ENCODE measurements around the gene KRT17. TPM values are rescaled to one million over a fixed set of nuclear protein-coding genes. Genes with fewer than 3 reads are reported as not detected.

Gene KRT17
- 0.88 to 1.5 TPM (median 1.1 TPM) in 5 replicates for total RNA-seq (2022; extraction: Qiagen RNA extraction)

DNA sequence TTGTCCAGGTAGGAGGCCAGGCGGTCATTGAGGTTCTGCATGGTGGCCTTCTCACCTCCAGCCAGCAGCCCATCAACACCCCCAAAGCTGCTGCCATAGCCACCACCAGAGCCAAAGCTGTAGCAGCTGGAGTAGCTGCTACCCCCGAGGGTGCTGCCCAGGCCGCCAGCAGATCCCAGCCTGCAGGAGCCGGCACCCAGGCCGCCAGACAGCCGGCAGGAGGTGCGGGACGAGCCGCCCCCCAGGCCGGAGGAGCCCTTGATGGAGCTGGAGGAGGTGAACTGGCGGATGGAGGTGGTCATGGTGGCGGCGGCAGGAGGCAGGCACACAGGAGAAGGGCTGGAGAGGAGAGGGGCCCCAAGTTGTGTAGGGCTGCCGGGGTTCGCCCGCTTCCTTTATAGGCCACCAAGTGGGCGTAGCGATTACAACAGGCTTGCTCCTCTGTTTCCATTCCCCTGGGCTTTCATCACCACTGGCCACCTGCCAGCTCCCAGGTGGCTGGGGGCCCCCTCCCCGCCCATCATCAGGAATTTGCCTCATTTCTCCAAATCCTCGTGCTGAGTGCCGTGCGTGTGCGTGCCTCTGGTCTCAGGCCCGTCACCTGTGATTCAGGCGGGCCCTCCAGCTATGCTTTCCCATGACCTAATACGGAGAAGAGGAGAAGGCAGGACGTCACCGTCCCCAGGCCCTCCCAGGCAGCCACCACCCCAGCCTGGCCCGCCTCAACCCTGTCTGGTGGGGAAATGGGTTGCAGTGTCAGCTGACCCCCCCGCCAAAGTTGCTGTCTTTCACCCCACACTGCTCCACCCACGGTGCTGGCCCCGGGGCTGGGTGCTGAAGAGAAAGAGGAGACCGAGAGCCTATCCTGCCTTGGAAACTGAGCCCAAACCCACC lies at the start of gene KRT17:
TSS of gene KRT17 (minus strand) at position 368 of the 894 bp plus-strand sequence. CDS start at position 302, 66 bp downstream.

DNA sequence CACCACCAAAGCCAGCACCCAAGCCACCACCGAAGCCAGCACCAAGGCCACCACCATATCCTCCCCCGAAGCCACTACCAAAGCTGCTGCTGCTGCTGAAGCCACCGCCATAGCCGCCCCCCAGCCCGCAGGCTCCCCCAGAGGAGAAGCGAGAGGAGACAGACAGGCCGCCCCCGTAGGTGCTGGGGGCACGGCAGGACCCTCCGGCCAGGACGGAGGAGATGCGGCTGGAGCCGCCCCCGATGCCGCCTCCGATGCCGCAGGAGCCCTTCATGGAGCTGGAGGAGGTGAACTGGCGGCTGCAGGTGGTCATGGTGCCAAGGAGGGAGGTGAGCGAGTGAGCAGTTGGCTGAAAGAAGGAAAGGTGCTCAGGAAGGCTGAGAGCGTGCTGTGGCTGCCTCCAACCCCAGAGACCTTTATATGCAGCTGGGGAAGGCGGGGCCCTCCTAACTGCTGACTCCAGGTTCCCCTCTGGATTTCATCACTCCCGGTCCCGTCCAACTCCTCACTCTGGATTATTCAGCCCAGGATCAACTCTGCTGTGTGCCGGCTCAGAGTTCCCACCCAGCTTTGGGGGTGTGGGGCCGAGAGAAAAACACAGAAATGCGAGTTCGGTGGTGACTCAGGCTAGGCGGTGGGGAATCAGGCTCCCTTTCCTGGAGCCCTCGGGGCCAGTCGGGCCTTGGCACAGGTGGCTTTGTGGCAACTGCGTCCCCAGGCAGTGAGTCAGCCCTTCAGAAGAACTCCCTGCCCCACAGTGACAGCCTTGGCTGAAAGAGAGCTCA lies 11.8 kb downstream of the KRT17 start, which contains the start of gene KRT16:
TSS of gene KRT16 (minus strand) at position 392 of the 785 bp plus-strand sequence. CDS start at position 313, 79 bp downstream.

DNA sequence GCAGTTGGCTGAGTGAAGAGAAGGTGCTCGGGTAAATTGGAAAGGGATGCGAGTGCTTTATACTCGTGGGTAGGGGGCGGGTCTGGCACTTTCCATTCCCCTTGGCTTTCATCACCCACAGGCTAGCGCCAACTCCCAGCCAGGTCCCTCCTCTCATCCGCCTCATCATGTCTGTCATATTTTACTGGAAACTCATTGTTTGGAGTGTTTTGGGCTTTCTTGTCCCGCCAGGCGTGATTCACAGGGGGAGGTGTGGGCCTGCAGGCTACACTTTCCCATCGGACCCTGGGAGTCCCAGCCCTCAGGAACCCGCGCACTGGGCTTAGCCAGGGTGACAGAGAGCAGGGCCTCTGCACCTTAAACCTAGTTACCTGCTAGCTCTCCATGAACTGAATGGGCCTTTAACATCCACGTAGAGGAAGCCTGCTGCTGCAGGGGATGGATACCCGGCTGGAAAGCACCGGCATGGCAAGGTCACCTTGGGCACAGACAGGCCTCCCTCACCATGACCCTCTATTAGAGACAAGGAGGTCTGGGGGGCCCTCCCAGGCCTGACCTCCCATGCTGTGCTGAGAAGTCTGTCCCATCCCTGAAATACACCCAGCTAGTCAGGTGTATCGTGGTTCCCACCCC lies 37.4 kb downstream of the KRT17 start, which contains the start of gene KRT14:
TSS of gene KRT14 (minus strand) at position 33 of the 633 bp plus-strand sequence. CDS start 61 bp downstream, outside the sequence.

DNA sequence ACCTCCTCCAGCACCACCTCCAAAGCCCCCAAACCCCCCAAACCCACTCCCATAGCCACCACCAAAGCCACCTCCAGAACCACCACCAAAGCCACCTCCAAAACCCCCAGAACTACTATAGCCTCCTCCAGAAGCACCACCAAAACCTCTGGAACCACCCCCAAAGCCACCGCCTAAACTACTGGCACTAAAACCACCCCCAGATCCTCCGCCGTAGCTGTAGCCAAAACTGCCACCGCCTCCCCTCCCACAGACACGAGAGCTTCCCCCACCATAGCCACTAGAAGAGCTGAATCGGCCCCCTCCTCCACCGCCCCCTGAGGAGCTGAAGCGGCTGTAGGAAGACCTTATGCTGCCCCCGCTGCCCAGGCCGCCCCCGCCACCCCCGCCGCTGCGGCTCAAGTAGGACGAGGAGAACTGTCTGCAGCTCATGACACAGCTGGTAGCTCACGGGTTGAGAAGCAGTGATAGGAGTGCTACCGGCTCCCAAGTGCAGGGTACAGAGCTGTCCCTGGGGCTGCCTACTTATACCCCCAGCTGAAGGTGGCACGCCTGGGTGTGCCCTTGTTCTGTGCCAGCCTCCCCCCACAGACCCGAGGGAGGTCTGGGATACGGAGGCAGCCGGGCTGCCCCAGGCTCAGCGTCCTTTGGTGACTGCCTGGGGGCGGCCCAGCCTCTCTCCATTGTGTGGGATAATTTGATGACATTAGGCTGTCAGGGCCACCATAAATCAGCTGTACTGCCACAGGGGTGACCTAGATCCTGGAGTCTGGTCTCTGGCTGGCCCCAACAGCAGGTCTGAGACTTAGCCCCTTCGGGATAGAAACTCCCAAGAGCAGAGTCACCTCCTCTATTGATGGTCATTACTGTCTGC lies 52.6 kb downstream of the KRT17 start, which contains the start of gene KRT9:
TSS of gene KRT9 (minus strand) at position 499 of the 874 bp plus-strand sequence. CDS start at position 432, 67 bp downstream.

Other genes with a start within 250 kb of the KRT17 start
- gene KRT34, start 242.3 kb downstream of the KRT17 start, total RNA-seq (2022; extraction: Qiagen RNA extraction) = 0.12 to 0.50 TPM (median 0.32 TPM) in 5 replicates
- gene KRT31, start 227.0 kb downstream of the KRT17 start, total RNA-seq (2022; extraction: Qiagen RNA extraction) = not detected in 5 replicates
- gene KRT37, start 200.0 kb downstream of the KRT17 start, total RNA-seq (2022; extraction: Qiagen RNA extraction) = not detected in 5 replicates
- not detected in 5 replicates for gene KRT38, start 183.6 kb downstream of the KRT17 start, total RNA-seq (2022; extraction: Qiagen RNA extraction)
- 0.05 TPM in 1 of 5 replicates, not detected in the others for gene KRT32, start 157.2 kb downstream of the KRT17 start, total RNA-seq (2022; extraction: Qiagen RNA extraction)
- gene KRT35, start 143.4 kb downstream of the KRT17 start, total RNA-seq (2022; extraction: Qiagen RNA extraction) = not detected in 5 replicates
- gene KRT36, start 134.7 kb downstream of the KRT17 start, total RNA-seq (2022; extraction: Qiagen RNA extraction) = not detected in 5 replicates
- 0.10 to 0.40 TPM (median 0.11 TPM) in 5 replicates for gene KRT13, start 119.0 kb downstream of the KRT17 start, total RNA-seq (2022; extraction: Qiagen RNA extraction)
- 2.8 to 5.0 TPM (median 4.0 TPM) in 5 replicates for gene KRT15, start 105.7 kb downstream of the KRT17 start, total RNA-seq (2022; extraction: Qiagen RNA extraction)
- gene KRT19, start 96.3 kb downstream of the KRT17 start, total RNA-seq (2022; extraction: Qiagen RNA extraction) = 39.1 to 62.2 TPM (median 51.0 TPM) in 5 replicates
- not detected in 5 replicates for gene KRT9, start 52.5 kb downstream of the KRT17 start, total RNA-seq (2022; extraction: Qiagen RNA extraction)
- gene KRT14, start 37.7 kb downstream of the KRT17 start, total RNA-seq (2022; extraction: Qiagen RNA extraction) = 0.08 to 0.34 TPM (median 0.13 TPM) in 3 of 5 replicates, not detected in the others
- gene KRT16, start 11.8 kb downstream of the KRT17 start, total RNA-seq (2022; extraction: Qiagen RNA extraction) = 0.40 to 0.85 TPM (median 0.64 TPM) in 5 replicates
- gene EIF1, start 64.3 kb upstream of the KRT17 start, total RNA-seq (2022; extraction: Qiagen RNA extraction) = 1,154 to 1,812 TPM (median 1,361 TPM) in 5 replicates
- 0.21 to 0.34 TPM in 2 of 5 replicates, not detected in the others for gene GAST, start 87.8 kb upstream of the KRT17 start, total RNA-seq (2022; extraction: Qiagen RNA extraction)
- 0.88 to 2.0 TPM (median 1.7 TPM) in 5 replicates for gene HAP1, start 110.1 kb upstream of the KRT17 start, total RNA-seq (2022; extraction: Qiagen RNA extraction)
- 86.6 to 131 TPM (median 125 TPM) in 5 replicates for gene JUP, start 162.1 kb upstream of the KRT17 start, total RNA-seq (2022; extraction: Qiagen RNA extraction)
- gene P3H4, start 187.4 kb upstream of the KRT17 start, total RNA-seq (2022; extraction: Qiagen RNA extraction) = 29.5 to 40.9 TPM (median 36.9 TPM) in 5 replicates
- gene FKBP10, start 188.4 kb upstream of the KRT17 start, total RNA-seq (2022; extraction: Qiagen RNA extraction) = 87.2 to 120 TPM (median 113 TPM) in 5 replicates
- gene NT5C3B, start 211.7 kb upstream of the KRT17 start, total RNA-seq (2022; extraction: Qiagen RNA extraction) = 106 to 112 TPM (median 110 TPM) in 5 replicates
- gene KLHL10, start 213.2 kb upstream of the KRT17 start, total RNA-seq (2022; extraction: Qiagen RNA extraction) = 0.06 to 0.09 TPM (median 0.07 TPM) in 3 of 5 replicates, not detected in the others
- gene KLHL11, start 240.8 kb upstream of the KRT17 start, total RNA-seq (2022; extraction: Qiagen RNA extraction) = 1.8 to 3.5 TPM (median 2.6 TPM) in 5 replicates